ENCODE measurements around the gene KRTAP7-1.

The KRTAP7-1 gene

GRCh38 chr21:30829659-30830058 lies at the start of gene KRTAP7-1:
KRTAP7-1 (minus strand) TSS chr21:30829759; CDS start chr21:30829698, 61 bp downstream.
- no peak for DNase-seq (ENCODE audit: low read depth in 2 of 2)

GRCh38 chr21:30874526-30874925 lies 45.0 kb upstream of the KRTAP7-1 start:
- no peak for DNase-seq (ENCODE audit: low read depth in 2 of 2)

- no peak for DNase-seq (ENCODE audit: low read depth in 2 of 2)
Observed at GRCh38 chr21:30847627-30848500, 18.3 kb upstream of the KRTAP7-1 start.

GRCh38 chr21:30842990-30843389 lies 13.4 kb upstream of the KRTAP7-1 start:
- DNase-seq (ENCODE audit: low read depth in 2 of 2): no peak

GRCh38 chr21:30839304-30839703 lies 9.7 kb upstream of the KRTAP7-1 start:
- peak; percentile 9 for DNase-seq (ENCODE audit: low read depth in 2 of 2)

GRCh38 chr21:30838536-30838935 lies 9.0 kb upstream of the KRTAP7-1 start:
- no peak for DNase-seq (ENCODE audit: low read depth in 2 of 2)

GRCh38 chr21:30831194-30831765 lies 1.7 kb upstream of the KRTAP7-1 start:
- peak; percentile 8 to 27 for DNase-seq (ENCODE audit: low read depth in 2 of 2)

- no peak for DNase-seq (ENCODE audit: low read depth in 2 of 2)
Observed at GRCh38 chr21:30818837-30819610, 10.5 kb downstream of the KRTAP7-1 start.

- no peak for DNase-seq (ENCODE audit: low read depth in 2 of 2)
Observed at GRCh38 chr21:30813174-30813573, 16.4 kb downstream of the KRTAP7-1 start, which contains the start of gene KRTAP8-1. KRTAP8-1 (minus strand) TSS chr21:30813274; CDS start chr21:30813220, 54 bp downstream.

GRCh38 chr21:30800605-30801004 lies 29.0 kb downstream of the KRTAP7-1 start:
- DNase-seq (ENCODE audit: low read depth in 2 of 2): no peak

- DNase-seq (ENCODE audit: low read depth in 2 of 2): no peak
Observed at GRCh38 chr21:30793581-30794314, 35.8 kb downstream of the KRTAP7-1 start.

- DNase-seq (ENCODE audit: low read depth in 2 of 2): no peak
Observed at GRCh38 chr21:30779249-30779648, 50.3 kb downstream of the KRTAP7-1 start.
